Measurements from ENCODE around the gene PARD3.

The PARD3 gene

DNA sequence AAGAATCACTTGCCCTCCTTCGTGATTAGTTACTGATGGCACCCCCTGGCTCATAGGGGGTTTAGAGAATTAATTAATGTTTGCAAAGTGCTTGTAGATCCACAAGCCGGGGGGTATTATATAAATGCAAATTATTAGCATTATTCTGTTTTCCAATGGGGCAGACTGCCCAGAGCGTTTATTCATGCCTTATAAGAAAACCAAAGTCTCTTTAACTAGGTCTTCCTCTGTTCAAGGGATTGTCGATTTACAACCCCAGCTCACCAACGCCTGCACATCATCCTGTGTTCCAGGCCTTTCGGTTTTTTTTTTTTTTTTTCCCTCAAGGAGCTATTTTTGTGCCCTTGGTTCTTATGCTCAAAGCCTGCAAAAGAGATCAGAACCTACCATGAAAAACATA is 630.7 kb downstream of the PARD3 start:
- Mint-ChIP-seq H3K27ac (no peak overlapping the region), H3K36me3 (ENCODE audit: low read depth) (no peaks in the 10 kb centered on the region), H3K4me1 (no peaks in the 10 kb centered on the region), H3K9me3 (no peaks in the 10 kb centered on the region), H3K4me3 (no peak overlapping the region), H3K27me3 (peaks cover 2% of the 10 kb centered on the region)
- DNase-seq (no peak), ATAC-seq (no peak)

- H3K4me3 Mint-ChIP-seq: no peak overlapping the region
- no peaks in the 10 kb centered on the region for H3K9me3 Mint-ChIP-seq
- H3K4me1 Mint-ChIP-seq: no peaks in the 10 kb centered on the region
- H3K36me3 Mint-ChIP-seq (ENCODE audit: low read depth): no peaks in the 10 kb centered on the region
- no peak for DNase-seq
- H3K27ac Mint-ChIP-seq: no peak overlapping the region
- H3K27me3 Mint-ChIP-seq: peaks cover 2% of the 10 kb centered on the region
- ATAC-seq: no peak
These were observed 631.9 kb downstream of the PARD3 start for GRCh38 chr10:34183016-34183796.

- Mint-ChIP-seq H3K9me3 (no peaks in the 10 kb centered on the region), H3K27me3 (peaks cover 3% of the 10 kb centered on the region), H3K4me1 (no peaks in the 10 kb centered on the region), H3K4me3 (no peak overlapping the region), H3K27ac (no peak overlapping the region), H3K36me3 (ENCODE audit: low read depth) (no peaks in the 10 kb centered on the region)
- ATAC-seq (no peak), DNase-seq (no peak)
These were observed 633.4 kb downstream of the PARD3 start for GRCh38 chr10:34181553-34182300.

DNA sequence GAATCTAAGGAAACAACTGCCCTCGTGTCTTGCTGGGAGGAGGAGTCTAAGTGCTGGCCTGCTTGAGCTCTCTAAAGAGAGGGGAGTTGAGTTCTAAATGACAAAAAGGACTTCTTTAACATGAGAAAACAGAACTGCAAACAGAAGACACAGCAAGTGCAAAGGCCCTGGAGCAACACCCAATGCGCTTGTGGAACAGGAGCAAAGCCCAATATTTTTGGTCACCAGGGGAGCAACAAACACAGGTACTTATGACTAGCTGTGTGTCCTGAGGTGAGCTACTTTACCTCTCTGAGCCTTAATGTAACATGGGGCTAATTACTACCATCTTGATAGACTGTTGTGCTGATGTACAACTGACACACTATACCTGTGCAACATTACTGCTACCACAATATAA is 634.3 kb downstream of the PARD3 start:
- no peaks in the 10 kb centered on the region for H3K4me1 Mint-ChIP-seq
- DNase-seq (no peak), ATAC-seq (no peak)
- H3K9me3 Mint-ChIP-seq: no peaks in the 10 kb centered on the region
- peaks cover 1% of the 10 kb centered on the region for H3K27me3 Mint-ChIP-seq
- no peaks in the 10 kb centered on the region for H3K36me3 Mint-ChIP-seq (ENCODE audit: low read depth)
- H3K4me3 Mint-ChIP-seq: no peak overlapping the region
- no peak overlapping the region for H3K27ac Mint-ChIP-seq

DNA sequence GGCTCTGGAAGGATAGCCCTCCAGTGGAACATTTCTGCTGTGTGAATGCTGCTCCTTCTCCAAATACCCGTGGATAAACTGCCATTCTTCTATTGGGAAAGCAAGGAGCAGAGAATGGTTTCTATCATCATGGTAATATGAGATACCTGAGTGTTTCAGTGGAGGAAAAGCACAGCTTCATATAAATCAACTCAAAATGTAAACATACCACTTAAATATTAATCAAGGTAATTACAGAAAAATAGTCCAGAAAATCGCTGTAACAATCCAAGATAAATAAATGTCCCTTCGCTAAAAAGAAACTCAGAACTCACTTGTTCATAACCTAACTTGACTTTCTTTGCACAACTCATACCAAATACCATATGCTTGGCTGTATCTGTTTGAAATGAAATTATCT is 635.8 kb downstream of the PARD3 start:
- H3K4me3 Mint-ChIP-seq: no peak overlapping the region
- DNase-seq (no peak), ATAC-seq (no peak)
- peaks cover 1% of the 10 kb centered on the region for H3K27me3 Mint-ChIP-seq
- no peaks in the 10 kb centered on the region for H3K36me3 Mint-ChIP-seq (ENCODE audit: low read depth)
- H3K9me3 Mint-ChIP-seq: no peaks in the 10 kb centered on the region
- H3K4me1 Mint-ChIP-seq: no peaks in the 10 kb centered on the region
- H3K27ac Mint-ChIP-seq: no peak overlapping the region

DNA sequence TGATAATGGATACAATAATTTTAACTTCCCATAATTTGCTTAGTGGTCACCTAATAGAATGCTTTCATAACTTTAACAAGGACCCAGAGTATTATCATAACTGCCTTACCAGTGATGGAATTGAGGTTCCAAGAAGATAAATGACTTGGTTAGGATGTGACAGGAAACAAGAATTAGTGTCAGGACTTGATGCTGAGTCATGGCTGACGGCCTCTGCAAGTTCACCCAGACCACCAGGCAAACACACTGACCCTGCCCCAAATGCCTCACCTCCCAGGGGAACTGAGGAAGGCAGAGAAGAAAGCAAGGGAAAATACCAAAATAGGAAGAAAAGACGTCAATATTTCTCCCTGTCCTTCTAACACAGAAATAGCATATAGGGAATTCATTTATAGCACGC is 636.3 kb downstream of the PARD3 start:
- Mint-ChIP-seq H3K27ac (no peak overlapping the region), H3K4me1 (no peaks in the 10 kb centered on the region), H3K36me3 (ENCODE audit: low read depth) (no peaks in the 10 kb centered on the region), H3K9me3 (no peaks in the 10 kb centered on the region), H3K4me3 (no peak overlapping the region), H3K27me3 (peaks cover 1% of the 10 kb centered on the region)
- no peak for DNase-seq
- no peak for ATAC-seq

- no peaks in the 10 kb centered on the region for H3K36me3 Mint-ChIP-seq (ENCODE audit: low read depth)
- peaks cover 1% of the 10 kb centered on the region for H3K27me3 Mint-ChIP-seq
- H3K4me3 Mint-ChIP-seq: no peak overlapping the region
- H3K9me3 Mint-ChIP-seq: no peaks in the 10 kb centered on the region
- no peaks in the 10 kb centered on the region for H3K4me1 Mint-ChIP-seq
- no peak overlapping the region for H3K27ac Mint-ChIP-seq
- ATAC-seq (no peak), DNase-seq (no peak)
These were observed 636.9 kb downstream of the PARD3 start for GRCh38 chr10:34178196-34178595.

GRCh38 chr10:34177445-34177844 is 637.7 kb downstream of the PARD3 start:
- Mint-ChIP-seq H3K27me3 (peaks cover 1% of the 10 kb centered on the region), H3K27ac (no peak overlapping the region), H3K4me1 (no peaks in the 10 kb centered on the region), H3K36me3 (ENCODE audit: low read depth) (no peaks in the 10 kb centered on the region), H3K4me3 (no peak overlapping the region), H3K9me3 (peaks cover 4% of the 10 kb centered on the region)
- no peak for ATAC-seq
- no peak for DNase-seq

DNA sequence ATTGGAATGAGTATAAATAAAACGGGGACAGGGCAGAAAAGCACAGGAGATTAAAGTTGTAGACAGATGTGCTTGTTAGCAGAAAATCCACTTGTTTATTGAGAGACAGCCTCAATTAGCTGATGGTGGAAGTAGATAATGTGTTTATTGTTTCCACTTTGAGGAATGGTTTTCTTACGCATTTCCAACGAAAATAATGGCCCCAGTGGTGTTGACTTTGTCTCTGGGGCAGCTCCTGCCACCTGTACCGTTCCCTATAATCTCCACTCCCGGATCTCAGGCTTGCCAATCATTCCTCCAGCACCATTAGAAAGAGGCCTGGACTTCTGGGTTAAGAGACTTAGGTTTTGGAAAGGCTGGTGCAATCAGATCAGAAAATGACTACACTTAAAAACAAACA is 638.7 kb downstream of the PARD3 start:
- no peak overlapping the region for H3K4me3 Mint-ChIP-seq
- ATAC-seq (no peak), DNase-seq (no peak)
- H3K36me3 Mint-ChIP-seq (ENCODE audit: low read depth): no peaks in the 10 kb centered on the region
- no peak overlapping the region for H3K27ac Mint-ChIP-seq
- H3K27me3 Mint-ChIP-seq: peaks cover 1% of the 10 kb centered on the region
- peaks cover 4% of the 10 kb centered on the region for H3K9me3 Mint-ChIP-seq
- no peaks in the 10 kb centered on the region for H3K4me1 Mint-ChIP-seq

DNA sequence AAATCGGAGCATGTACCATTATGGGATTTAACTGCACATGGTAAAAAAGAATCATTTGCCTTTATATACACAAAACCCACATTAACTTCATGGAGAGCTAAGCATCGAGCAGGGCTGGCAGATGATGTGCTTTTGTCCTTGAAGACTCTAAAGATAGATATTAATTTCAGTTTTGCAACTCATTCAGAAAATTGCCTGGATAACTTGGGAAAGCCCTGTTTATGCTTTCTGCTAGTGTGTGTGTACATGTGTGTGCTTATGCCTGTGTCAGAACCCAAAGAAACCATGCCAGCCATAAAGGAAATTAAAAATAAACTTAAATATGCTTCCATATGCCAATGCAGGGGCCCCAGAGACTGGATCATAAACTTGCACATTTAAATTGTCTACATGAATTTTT is 640.0 kb downstream of the PARD3 start:
- Mint-ChIP-seq H3K4me3 (no peak overlapping the region), H3K36me3 (ENCODE audit: low read depth) (no peaks in the 10 kb centered on the region), H3K4me1 (no peaks in the 10 kb centered on the region), H3K9me3 (peaks cover 4% of the 10 kb centered on the region), H3K27me3 (peaks cover 1% of the 10 kb centered on the region), H3K27ac (no peak overlapping the region)
- ATAC-seq (no peak), DNase-seq (no peak)

DNA sequence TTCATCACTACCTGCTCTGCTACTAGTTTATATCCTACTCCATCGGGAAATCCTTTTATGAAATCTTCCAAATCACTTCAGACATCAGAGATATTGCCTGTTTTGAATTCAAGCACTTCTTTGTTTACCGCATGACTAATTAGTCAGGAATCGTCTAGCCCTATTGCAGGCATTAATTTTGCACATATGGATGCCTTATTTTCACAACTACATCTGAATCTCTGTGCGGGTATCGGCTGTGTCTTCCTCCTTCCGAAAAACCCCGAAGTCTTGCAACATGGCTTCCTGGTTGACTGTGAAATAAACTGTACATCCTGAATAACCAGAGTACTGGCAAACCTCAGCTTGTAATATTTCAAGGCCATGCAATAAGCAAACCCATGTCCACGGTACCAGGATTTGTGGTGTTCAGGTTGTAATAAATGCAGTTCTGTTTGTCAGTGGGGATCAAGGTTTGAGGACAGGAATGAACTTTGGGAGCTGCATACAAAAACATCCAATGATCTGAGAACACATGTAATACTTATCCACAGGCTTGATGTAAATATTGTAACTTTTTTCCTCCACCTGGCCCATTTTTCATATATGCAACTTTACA is 642.1 kb downstream of the PARD3 start:
- Mint-ChIP-seq H3K4me3 (no peak overlapping the region), H3K36me3 (ENCODE audit: low read depth) (no peaks in the 10 kb centered on the region), H3K27me3 (peaks cover 1% of the 10 kb centered on the region), H3K9me3 (peaks cover 4% of the 10 kb centered on the region), H3K27ac (no peak overlapping the region), H3K4me1 (no peaks in the 10 kb centered on the region)
- no peak for ATAC-seq
- DNase-seq: no peak

DNA sequence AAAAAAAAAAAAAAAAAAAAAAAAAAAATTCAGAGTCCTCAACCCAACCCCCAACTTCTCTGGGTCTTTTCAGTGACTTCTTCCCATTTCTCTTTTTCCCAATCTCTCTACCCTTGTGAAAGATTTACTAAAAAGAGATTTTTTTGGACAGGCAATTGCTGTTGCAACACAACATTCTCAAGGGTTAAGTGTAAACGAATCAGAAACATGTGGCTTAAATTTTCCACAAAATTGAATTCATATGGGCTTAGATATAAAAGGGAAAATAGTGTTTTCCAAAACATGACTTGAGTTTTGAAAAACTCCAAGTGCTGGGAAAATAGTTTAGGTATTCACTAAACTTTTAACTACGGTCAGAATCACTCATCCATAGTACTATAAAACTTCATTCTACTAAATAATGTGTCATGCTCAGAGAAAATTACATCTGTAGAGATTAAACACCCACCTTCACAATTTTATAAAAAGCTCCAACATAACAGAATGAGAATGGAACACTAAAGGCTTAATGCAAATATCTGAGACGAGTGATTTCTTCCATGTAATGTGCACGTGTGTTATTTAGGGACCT is 643.1 kb downstream of the PARD3 start:
- no peaks in the 10 kb centered on the region for H3K4me1 Mint-ChIP-seq
- ATAC-seq: no peak
- H3K4me3 Mint-ChIP-seq: no peak overlapping the region
- H3K27ac Mint-ChIP-seq: no peak overlapping the region
- no peak for DNase-seq
- no peaks in the 10 kb centered on the region for H3K36me3 Mint-ChIP-seq (ENCODE audit: low read depth)
- H3K9me3 Mint-ChIP-seq: peaks cover 4% of the 10 kb centered on the region
- peaks cover 1% of the 10 kb centered on the region for H3K27me3 Mint-ChIP-seq

- Mint-ChIP-seq H3K9me3 (peaks cover 4% of the 10 kb centered on the region), H3K4me3 (no peak overlapping the region), H3K36me3 (ENCODE audit: low read depth) (no peaks in the 10 kb centered on the region), H3K27ac (no peak overlapping the region), H3K4me1 (no peaks in the 10 kb centered on the region), H3K27me3 (no peaks in the 10 kb centered on the region)
- no peak for DNase-seq
- ATAC-seq: no peak
These were observed 645.4 kb downstream of the PARD3 start for GRCh38 chr10:34169677-34170076.

DNA sequence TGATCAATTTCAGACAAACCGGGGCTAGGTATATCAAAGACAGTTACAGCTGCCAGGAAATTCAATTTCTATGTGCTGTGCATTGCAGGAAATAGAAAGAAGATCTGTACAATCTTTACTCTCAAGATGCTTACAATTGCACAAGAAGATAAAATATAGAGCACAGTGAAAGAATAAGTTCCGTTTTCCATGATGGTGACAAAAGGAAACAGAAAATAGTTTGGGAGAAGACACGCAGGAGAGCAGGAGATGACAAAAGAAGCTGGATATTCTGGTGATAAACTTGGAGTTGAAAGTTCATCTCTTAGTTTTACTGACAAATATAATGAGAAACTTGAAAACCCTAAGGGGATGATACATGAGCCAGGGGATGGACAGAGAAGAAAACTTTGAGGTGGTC is 646.0 kb downstream of the PARD3 start:
- Mint-ChIP-seq H3K4me3 (no peak overlapping the region), H3K27me3 (no peaks in the 10 kb centered on the region), H3K9me3 (peaks cover 4% of the 10 kb centered on the region), H3K36me3 (ENCODE audit: low read depth) (no peaks in the 10 kb centered on the region), H3K27ac (no peak overlapping the region), H3K4me1 (no peaks in the 10 kb centered on the region)
- ATAC-seq: no peak
- DNase-seq: no peak

GRCh38 chr10:34168439-34168838 is 646.7 kb downstream of the PARD3 start:
- ATAC-seq (no peak), DNase-seq (no peak)
- H3K9me3 Mint-ChIP-seq: peaks cover 4% of the 10 kb centered on the region
- no peaks in the 10 kb centered on the region for H3K36me3 Mint-ChIP-seq (ENCODE audit: low read depth)
- no peaks in the 10 kb centered on the region for H3K27me3 Mint-ChIP-seq
- H3K4me1 Mint-ChIP-seq: no peaks in the 10 kb centered on the region
- no peak overlapping the region for H3K27ac Mint-ChIP-seq
- no peak overlapping the region for H3K4me3 Mint-ChIP-seq
